GM23338 (cell line): Measurements from ENCODE around the gene KLHDC7B.

ENCODE experiments used
- CREB1 ChIP-seq: fragments of 250-450 bp; sonication (Bioruptor Pico); IDR thresholded peaks from 2 replicates; pipeline ENCODE4 v1.5.0; 2020; ENCODE audit warnings: low read depth, mild to moderate bottlenecking, moderate library complexity
- CTCF ChIP-seq, 2 experiments: fragments of 200-600 bp in 1 of 2; sonication (generic) in 1 of 2; conservative IDR thresholded peaks; 2 replicates each; pipeline versions ENCODE4 v1.5.1 to v1.6.1; 2016 to 2017; ENCODE audit warnings: antibody characterized with exemption in 2 of 2, low read depth in 2 of 2, mild to moderate bottlenecking in 2 of 2, moderate library complexity in 1 of 2
- EZH2 ChIP-seq: fragments of 200-600 bp; sonication (generic); IDR thresholded peaks from one replicate; pipeline ENCODE4 v1.8.0; 2017; ENCODE audit warnings: antibody characterized with exemption, mild to moderate bottlenecking, low read depth; ENCODE audit not compliant: unreplicated experiment
- EZH2phosphoT487 ChIP-seq: fragments of 200-600 bp; sonication (generic); IDR thresholded peaks from one replicate; pipeline ENCODE4 v1.8.1; 2018; ENCODE audit warnings: antibody characterized with exemption; ENCODE audit not compliant: unreplicated experiment
- JUNB ChIP-seq: IDR thresholded peaks from one replicate; pipeline ENCODE4 v1.6.1; 2016; ENCODE audit warnings: antibody characterized with exemption; ENCODE audit not compliant: unreplicated experiment
- POLR2AphosphoS5 ChIP-seq: IDR thresholded peaks from 2 replicates; pipeline ENCODE4 v1.6.1; 2016; ENCODE audit warnings: antibody characterized with exemption, low read depth
- ZNF331 ChIP-seq: fragments of 250-450 bp; sonication (Bioruptor Pico); IDR thresholded peaks from 2 replicates; pipeline ENCODE4 v1.5.0; 2020; ENCODE audit warnings: low read depth, mild to moderate bottlenecking, moderate library complexity
- TF ChIP-seq, protein P1 (sequence below): IDR thresholded peaks from one replicate; pipeline ENCODE4 v1.6.1; 2018; ENCODE audit warnings: antibody characterized with exemption; ENCODE audit not compliant: unreplicated experiment

DNA sequence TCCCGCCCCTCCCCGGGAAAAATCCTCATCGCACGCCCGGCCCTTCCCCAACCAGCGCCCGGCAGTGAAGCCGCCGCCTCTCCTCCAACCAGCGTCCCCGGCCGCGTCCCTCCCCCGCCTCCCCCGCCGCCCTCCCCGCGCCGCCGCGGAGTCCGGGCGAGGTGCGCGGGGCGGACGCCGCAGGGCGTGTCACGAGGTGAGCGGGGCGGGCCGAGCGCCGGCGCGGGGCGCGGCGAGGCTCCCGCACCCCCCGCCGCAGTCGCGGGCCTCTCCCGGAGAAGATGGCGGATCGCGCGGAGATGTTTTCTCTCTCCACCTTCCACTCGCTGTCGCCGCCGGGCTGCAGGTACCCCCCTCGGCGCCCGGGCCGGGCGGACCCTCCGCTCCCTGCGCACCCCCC is 54.8 kb downstream of the KLHDC7B start, which contains the start of gene MAPK8IP2:
- TF ChIP-seq CTCF (conservative IDR thresholded peaks at IDR 0.05; ENCODE audit: low read depth in 2 of 2): no peak
- no peak for TF ChIP-seq POLR2AphosphoS5
- no peak for TF ChIP-seq EZH2
- TF ChIP-seq, protein P1, sequence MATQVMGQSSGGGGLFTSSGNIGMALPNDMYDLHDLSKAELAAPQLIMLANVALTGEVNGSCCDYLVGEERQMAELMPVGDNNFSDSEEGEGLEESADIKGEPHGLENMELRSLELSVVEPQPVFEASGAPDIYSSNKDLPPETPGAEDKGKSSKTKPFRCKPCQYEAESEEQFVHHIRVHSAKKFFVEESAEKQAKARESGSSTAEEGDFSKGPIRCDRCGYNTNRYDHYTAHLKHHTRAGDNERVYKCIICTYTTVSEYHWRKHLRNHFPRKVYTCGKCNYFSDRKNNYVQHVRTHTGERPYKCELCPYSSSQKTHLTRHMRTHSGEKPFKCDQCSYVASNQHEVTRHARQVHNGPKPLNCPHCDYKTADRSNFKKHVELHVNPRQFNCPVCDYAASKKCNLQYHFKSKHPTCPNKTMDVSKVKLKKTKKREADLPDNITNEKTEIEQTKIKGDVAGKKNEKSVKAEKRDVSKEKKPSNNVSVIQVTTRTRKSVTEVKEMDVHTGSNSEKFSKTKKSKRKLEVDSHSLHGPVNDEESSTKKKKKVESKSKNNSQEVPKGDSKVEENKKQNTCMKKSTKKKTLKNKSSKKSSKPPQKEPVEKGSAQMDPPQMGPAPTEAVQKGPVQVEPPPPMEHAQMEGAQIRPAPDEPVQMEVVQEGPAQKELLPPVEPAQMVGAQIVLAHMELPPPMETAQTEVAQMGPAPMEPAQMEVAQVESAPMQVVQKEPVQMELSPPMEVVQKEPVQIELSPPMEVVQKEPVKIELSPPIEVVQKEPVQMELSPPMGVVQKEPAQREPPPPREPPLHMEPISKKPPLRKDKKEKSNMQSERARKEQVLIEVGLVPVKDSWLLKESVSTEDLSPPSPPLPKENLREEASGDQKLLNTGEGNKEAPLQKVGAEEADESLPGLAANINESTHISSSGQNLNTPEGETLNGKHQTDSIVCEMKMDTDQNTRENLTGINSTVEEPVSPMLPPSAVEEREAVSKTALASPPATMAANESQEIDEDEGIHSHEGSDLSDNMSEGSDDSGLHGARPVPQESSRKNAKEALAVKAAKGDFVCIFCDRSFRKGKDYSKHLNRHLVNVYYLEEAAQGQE: no peak
- no peak for TF ChIP-seq EZH2phosphoT487
- TF ChIP-seq CREB1 (CRISPR knock-in tag): no peak
- no peak for TF ChIP-seq JUNB
- no peak for TF ChIP-seq ZNF331
